Stimulated activated CD8-positive, alpha-beta memory T cell treated with anti-CD3 and anti-CD28 coated beads, Interleukin-4, amount 100 ng/mL, for 24 hours (primary cell): ENCODE data around the gene CTIF.

Experiments used
- DNase-seq: peaks from one replicate; pipeline ENCODE4 v3.0.0-alpha.2; 2020; ENCODE audit warnings: low read depth

The CTIF gene

GRCh38 chr18:48682768-48683167 is 143.9 kb downstream of the CTIF start:
- DNase-seq = no peak

GRCh38 chr18:48683197-48683596 is 144.4 kb downstream of the CTIF start:
- DNase-seq = no peak

GRCh38 chr18:48683661-48684060 is 144.8 kb downstream of the CTIF start:
- no peak for DNase-seq

- no peak for DNase-seq
Measured at GRCh38 chr18:48687346-48688042, 148.7 kb downstream of the CTIF start.

- no peak for DNase-seq
Measured at GRCh38 chr18:48688961-48689360, 150.1 kb downstream of the CTIF start.

GRCh38 chr18:48689548-48689947 is 150.7 kb downstream of the CTIF start:
- no peak for DNase-seq

- DNase-seq = no peak
Measured at GRCh38 chr18:48690494-48690893, 151.7 kb downstream of the CTIF start.

GRCh38 chr18:48693006-48693405 is 154.2 kb downstream of the CTIF start:
- no peak for DNase-seq

GRCh38 chr18:48693625-48694262 is 154.9 kb downstream of the CTIF start:
- DNase-seq = no peak

GRCh38 chr18:48694295-48694694 is 155.5 kb downstream of the CTIF start:
- DNase-seq = no peak

GRCh38 chr18:48695671-48696070 is 156.8 kb downstream of the CTIF start:
- no peak for DNase-seq

GRCh38 chr18:48696218-48696617 is 157.4 kb downstream of the CTIF start:
- no peak for DNase-seq

- no peak for DNase-seq
Measured at GRCh38 chr18:48697441-48697840, 158.6 kb downstream of the CTIF start.

GRCh38 chr18:48698707-48699106 is 159.9 kb downstream of the CTIF start:
- DNase-seq = no peak

- DNase-seq = no peak
Measured at GRCh38 chr18:48699761-48700160, 160.9 kb downstream of the CTIF start.

GRCh38 chr18:48700446-48700845 is 161.6 kb downstream of the CTIF start:
- no peak for DNase-seq

GRCh38 chr18:48702346-48703027 is 163.7 kb downstream of the CTIF start:
- no peak for DNase-seq

- DNase-seq = no peak
Measured at GRCh38 chr18:48703028-48703386, 164.2 kb downstream of the CTIF start.

GRCh38 chr18:48703418-48703817 is 164.6 kb downstream of the CTIF start:
- DNase-seq = no peak

- no peak for DNase-seq
Measured at GRCh38 chr18:48705043-48705442, 166.2 kb downstream of the CTIF start.

- DNase-seq = no peak
Measured at GRCh38 chr18:48705531-48705930, 166.7 kb downstream of the CTIF start.

- DNase-seq = no peak
Measured at GRCh38 chr18:48706731-48707130, 167.9 kb downstream of the CTIF start.

GRCh38 chr18:48707636-48708296 is 168.9 kb downstream of the CTIF start:
- no peak for DNase-seq
